C4-2B (cell line): ENCODE measurements around the gene TEX44.

Source experiments
- CTCF ChIP-seq: fragments of 450-650 bp; conservative IDR thresholded peaks from 2 replicates; pipeline ENCODE4 v1.5.1; 2017; ENCODE audit warnings: mild to moderate bottlenecking
- ZFX ChIP-seq: fragments of 450-650 bp; IDR thresholded peaks from 2 replicates; pipeline ENCODE4 v1.6.1; 2017

GRCh38 chr2:231606941-231607340 is 14.3 kb downstream of the TEX44 start:
- TF ChIP-seq CTCF (no peak), ZFX (no peak)
